VCaP (cell line): ENCODE results near the gene ENPP7.

Source experiments
- H3K27ac ChIP-seq: fragments of 450-650 bp; 2 replicates; pipeline ENCODE4 v1.5.1; 2017
- TF ChIP-seq, protein P1 (sequence below): fragments of 450-650 bp; conservative IDR thresholded peaks from 2 replicates; pipeline ENCODE4 v1.5.1; 2017; ENCODE audit warnings: mild to moderate bottlenecking, moderate library complexity

Gene ENPP7

DNA sequence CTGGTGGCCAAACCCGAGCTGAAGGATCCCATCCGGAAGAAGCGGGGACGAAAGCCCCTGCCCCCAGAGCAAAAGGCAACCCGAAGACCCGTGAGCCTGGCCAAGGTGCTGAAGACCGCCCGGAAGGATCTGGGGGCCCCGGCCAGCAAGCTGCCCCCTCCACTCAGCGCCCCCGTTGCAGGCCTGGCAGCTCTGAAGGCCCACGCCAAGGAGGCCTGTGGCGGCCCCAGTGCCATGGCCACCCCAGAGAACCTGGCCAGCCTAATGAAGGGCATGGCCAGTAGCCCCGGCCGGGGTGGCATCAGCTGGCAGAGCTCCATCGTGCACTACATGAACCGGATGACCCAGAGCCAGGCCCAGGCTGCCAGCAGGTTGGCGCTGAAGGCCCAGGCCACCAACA lies 53.1 kb downstream of the ENPP7 start:
- TF ChIP-seq, protein P1, sequence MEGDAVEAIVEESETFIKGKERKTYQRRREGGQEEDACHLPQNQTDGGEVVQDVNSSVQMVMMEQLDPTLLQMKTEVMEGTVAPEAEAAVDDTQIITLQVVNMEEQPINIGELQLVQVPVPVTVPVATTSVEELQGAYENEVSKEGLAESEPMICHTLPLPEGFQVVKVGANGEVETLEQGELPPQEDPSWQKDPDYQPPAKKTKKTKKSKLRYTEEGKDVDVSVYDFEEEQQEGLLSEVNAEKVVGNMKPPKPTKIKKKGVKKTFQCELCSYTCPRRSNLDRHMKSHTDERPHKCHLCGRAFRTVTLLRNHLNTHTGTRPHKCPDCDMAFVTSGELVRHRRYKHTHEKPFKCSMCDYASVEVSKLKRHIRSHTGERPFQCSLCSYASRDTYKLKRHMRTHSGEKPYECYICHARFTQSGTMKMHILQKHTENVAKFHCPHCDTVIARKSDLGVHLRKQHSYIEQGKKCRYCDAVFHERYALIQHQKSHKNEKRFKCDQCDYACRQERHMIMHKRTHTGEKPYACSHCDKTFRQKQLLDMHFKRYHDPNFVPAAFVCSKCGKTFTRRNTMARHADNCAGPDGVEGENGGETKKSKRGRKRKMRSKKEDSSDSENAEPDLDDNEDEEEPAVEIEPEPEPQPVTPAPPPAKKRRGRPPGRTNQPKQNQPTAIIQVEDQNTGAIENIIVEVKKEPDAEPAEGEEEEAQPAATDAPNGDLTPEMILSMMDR, result no peak
- no peak overlapping the region for H3K27ac ChIP-seq

DNA sequence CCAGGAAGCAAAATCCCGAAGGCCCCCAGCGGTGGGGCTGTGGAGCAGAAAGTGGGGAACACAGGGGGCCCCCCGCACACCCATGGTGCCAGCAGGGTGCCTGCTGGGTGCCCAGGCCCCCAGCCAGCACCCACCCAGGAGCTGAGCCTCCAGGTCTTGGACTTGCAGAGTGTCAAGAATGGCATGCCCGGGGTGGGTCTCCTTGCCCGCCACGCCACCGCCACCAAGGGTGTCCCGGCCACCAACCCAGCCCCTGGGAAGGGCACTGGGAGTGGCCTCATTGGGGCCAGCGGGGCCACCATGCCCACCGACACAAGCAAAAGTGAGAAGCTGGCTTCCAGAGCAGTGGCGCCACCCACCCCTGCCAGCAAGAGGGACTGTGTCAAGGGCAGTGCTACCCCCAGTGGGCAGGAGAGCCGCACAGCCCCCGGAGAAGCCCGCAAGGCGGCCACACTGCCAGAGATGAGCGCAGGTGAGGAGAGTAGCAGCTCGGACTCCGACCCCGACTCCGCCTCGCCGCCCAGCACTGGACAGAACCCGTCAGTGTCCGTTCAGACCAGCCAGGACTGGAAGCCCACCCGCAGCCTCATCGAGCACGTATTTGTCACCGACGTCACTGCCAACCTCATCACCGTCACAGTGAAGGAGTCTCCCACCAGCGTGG lies 53.7 kb downstream of the ENPP7 start:
- no peak overlapping the region for H3K27ac ChIP-seq
- TF ChIP-seq, protein P1, result no peak

DNA sequence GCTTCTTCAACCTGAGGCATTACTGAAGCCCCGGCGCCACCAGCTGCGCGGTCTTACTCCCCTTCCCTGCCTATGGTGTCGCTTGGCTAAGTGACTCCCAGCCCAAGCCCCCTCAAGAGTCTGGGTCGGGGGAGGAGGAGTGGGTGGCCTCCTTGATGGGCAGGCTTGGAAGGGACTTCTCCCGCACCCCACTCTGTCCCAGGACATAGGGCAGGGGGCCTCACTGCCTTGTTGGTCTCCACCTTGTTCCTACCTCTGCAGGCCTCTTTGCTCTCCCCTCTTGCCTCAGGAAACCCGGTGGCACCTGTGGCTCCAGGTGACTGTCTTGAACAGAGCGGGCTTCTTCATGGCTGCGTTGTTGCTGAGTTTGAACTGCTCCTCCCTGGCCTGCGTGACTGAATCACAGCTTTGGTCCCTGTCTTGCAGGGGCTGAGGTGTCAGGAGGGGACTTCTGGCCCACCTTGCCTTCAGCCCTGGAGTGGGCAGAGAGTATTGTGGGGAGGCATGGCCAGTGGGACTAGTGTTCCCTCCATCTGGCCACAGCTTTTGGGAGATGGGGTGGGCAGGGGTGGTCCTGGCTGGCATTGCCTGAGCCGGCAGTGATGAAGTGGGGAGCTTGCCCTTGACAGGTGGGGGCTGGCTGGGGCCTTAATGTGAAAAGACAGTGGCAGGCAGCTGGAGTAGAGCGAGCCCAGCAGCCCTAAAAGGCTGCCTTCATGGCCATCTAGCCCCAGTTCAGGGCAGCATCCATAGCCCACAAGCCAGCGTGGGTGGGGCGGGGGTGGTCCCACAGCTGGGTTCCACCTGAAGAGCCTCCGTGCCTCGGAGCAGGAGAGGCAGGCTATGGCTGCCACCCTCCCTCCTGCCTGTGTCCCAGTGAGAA lies 54.5 kb downstream of the ENPP7 start:
- TF ChIP-seq, protein P1, result no peak
- no peak overlapping the region for H3K27ac ChIP-seq

DNA sequence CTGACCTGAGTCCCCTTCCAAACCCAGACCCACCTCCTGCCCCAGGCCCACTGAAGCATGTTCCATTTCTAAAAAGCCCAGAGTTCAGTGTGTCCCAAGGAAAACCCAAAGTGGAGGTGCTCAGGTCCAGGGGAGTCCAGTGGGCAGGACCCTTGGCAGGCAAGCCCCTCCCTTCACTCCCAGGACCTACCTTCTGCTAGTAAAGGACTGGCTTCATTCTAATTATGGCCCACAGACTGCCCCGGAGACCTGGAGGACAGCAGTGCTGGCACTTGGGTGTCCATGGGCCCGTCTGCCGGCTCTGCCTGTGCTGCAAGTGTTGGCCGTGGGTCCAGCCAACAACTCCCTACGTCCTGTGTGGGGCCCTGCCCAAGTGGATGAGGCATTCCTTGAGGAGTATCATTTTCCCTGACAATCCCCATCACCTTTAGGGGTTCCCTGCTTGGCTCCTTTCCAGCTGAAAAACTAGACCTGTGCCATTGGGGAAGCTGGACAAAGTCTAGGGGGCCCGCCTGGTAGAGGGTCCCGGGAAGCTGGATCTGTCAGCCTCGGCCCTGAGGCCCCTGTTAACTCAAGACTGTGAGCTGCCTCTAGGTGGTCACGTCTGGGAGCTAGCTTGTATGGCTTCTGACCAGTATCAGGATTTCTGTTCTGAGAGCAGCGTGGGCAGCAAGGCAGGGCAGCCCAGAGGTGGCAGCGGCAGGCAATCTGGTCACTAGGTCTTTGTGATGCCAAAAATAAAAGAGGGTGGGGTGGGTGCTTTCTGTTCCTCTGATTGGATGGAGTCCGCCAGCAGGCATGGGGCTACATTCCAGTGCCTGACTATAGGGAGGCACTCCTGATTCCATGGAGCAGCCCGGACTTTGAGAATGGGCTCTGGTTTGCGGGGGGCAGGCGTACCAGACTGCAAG lies 55.4 kb downstream of the ENPP7 start:
- H3K27ac ChIP-seq, result no peak overlapping the region
- TF ChIP-seq, protein P1, result no peak

DNA sequence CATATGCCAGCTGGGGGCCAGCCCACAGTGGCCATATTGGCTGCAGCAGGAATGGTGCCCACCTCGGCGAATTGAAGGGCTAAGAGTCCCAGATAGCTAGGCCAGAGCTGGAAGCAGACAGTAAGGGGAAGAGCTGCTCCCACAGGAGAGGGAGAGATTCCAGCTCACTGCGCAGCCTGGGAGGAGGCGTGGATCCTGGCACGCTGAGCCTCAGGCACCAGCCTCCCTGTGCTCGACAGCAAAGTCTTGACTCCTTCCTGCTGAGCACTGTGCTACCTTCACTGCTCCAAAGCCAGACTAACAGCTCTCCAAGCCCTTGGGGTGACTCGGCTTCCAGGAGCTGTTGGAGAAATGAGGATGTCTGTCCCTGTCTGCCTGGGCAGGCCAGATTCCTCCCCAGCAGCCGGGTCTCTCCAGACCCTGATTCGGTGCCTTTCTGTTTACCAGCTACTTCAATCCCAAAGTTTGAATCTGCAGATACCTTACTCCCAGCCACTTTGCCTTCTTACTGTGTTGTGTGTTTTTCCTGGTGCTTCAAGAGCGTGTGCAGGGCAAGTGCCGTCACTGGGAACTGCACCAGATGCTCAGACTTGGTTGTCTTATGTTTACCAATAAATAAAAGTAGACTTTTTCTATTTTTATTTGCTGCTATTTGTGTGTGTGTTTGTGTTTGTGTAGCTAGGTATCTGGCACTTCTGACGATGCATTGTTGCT lies 56.3 kb downstream of the ENPP7 start:
- TF ChIP-seq, protein P1, result no peak
- H3K27ac ChIP-seq, result no peak overlapping the region

DNA sequence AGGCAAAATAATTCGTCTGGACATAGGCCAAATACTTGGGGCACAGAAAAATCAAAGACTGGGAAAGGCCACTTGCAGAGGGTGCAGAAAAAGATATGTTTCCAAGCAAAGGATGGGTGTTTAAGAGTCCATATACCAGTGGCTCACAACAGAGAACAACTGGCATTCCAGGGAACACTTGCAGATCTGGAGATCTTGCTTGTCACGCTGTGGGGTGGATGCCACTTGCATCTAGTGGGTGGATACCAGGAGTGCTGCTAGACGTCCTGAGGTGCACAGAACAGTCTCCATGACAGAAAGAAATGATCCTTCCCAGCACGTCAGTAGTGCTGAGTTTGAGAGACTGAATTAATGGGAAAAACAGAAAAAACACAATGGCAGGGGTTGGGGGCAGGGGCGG lies 57.7 kb downstream of the ENPP7 start:
- TF ChIP-seq, protein P1, result no peak
- no peak overlapping the region for H3K27ac ChIP-seq
